CD4-positive, alpha-beta T cell treated with Interleukin-21 for 1 hour (primary cell): ENCODE data around the gene ZNF574.
A peak's percentile ranks its signal among the peaks of the same experiment; 100 is the strongest.

Source experiments
- DNase-seq: peaks from one replicate; pipeline ENCODE4 v3.0.0-alpha.2; 2020

Gene ZNF574

DNA sequence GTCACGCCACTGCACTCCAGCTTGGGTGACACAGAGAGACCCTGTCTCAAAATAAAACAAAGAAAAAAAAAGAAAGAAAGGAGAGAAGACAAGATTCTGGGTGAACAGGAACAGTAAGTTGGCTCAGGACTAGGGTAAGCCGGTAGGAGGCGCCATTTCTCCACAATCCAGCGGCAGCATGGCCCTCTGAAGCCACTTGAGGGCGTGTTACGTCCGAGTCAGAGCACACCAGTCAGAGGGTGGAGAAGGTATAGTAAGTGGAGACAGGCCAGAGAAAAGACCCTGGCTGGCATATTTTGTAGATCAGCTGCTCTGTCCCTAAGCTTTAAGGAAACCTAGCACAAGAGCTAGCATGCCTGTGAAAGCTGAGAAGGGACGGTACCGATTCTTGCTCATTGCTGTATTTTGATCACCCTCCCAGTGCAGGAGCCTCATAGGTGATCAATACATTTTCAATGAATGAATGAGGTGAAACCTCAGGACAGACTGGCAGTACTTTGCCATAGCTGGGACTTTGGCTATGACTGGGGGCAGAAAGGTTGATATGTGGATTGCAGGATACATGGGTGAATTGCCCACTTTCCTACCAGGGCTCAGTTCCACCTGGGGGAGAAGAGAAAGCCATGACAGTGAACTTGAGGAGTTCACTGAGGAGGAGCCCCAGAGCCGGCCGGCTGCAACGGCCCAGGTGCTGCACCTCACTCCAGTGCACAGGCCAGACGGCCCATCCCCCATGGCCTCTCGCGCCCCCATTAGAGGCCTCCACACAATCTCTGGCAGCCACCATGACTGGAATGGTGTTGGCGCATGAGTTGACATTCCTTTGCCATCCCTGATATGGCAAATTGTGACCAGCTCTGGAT is 32.8 kb downstream of the ZNF574 start:
- DNase-seq = peak; percentile 90

DNA sequence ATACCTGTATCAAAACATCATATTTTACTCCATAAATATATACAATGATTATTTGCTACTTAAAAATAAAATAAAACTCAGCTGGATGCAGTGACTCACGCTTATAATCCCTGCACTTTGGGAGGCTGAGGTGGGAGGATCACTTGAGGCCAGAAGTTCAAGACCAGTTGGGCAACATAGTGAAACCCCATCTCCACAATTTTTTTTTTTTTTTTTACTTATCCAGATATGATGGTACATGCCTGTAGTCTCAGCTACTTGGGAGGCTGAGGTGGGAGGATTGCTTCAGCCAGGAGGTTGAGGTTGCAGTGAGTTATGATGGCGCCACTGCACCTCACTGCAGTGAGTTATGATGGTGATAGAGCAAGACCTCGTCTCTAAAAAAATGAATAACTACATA is 33.9 kb downstream of the ZNF574 start:
- no peak for DNase-seq

DNA sequence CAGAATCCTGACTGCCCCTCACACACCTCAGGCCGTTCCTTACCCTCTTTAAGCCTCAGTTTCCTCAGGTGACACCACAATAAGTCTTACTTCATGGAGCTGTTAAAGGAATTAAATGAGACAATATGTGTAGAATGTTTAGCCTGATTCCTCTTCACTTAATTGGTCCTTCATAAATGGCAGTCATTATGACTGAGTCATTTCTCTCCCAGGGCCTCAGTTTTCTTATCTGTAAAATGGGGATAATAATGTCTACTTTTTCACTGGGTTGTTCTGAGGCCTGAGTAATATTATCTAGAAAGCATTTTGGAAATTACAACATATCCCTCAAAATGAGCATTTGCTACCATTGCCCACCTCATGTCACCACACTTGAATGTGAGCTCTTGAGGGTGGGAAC is 34.7 kb downstream of the ZNF574 start:
- DNase-seq = no peak

DNA sequence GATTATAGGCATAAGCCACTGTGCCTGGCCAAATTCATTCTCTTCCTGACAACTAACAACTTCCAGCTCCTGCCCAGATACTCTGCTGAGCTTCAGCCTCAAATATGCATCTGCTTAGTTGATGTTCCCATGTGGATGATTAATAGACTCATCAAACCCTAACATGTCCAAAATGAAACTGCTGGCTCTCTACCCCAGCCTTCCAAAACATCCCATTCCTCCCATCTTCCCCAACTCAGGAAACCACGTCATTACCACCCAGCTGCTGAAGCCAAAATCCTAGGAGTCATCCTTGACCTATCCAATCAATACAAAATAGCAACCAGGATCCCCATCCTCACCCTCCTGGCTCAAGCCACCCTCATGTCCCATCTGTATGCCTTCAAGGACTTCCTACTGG is 35.4 kb downstream of the ZNF574 start:
- no peak for DNase-seq

DNA sequence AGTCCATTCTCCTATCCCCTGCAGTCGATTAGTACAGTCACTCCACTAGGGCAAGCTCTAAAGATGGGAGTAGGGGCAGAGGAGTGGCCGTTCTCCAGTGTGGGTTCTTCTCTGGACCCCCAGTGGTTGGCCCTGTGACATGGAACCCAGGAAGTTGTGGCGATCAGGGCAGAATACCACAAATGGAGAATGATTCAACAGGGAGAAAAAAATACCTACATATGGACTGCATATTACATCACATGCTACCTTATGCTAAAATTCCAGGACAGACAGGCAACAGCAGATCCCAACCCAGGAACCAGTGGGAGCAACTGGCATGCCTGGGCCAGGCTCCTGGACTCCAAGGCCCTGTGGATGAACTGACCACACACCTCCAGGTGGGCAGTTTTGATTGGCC is 35.8 kb downstream of the ZNF574 start:
- no peak for DNase-seq

DNA sequence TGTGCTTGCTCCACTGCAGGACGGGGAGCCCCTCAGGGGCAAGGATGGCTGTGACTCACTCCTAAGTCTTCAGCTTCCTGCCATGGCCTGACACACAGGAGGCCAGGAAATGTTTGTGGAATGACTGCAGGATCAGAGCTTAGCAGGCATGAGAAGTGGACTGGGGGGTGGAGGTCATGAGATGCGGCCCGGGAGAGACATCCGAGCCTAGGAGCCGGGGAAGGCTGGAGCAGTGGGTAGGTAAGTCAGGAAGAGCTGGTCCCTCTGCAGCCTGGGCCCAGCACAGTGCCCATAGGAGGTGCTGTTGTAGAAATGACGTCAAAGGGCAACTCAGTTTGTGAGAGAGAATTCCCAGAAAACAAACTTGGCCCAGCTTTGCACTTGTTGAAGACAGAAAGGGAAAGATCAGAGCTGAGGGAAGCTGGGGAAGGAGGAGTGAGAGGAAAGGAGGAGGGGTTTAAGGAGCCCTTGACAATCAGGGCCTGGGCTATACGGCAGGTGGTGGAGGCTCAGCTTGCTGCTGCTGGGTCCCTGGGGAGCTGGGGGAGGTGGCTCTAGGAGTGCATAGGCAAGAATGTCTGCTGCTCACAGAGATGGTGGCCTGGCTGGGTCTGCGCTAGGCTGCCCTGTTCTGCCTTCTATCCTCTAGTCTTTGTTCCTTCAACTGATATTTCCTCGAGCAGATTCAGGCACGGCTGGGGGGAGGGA is 37.8 kb downstream of the ZNF574 start:
- DNase-seq = no peak

DNA sequence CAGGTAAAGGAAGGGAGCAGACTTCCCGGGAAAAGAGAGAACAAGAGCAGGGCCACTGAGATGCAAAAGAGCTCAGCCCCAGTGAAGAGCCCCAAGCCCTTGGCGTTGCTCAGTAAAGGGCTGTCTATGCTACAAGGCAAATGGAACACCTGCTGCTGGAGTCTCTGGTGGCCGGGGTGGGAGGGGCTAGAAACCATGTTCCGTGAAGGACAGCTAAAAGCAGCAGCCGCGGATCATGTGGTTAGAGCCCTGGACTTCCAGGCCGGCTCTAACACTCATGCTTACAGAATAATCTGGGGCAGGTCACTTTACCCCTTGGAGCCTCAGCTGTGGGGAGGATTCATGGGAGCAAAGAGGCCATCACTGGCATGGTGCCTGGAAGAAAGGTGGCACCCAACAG is 38.4 kb downstream of the ZNF574 start:
- no peak for DNase-seq

DNA sequence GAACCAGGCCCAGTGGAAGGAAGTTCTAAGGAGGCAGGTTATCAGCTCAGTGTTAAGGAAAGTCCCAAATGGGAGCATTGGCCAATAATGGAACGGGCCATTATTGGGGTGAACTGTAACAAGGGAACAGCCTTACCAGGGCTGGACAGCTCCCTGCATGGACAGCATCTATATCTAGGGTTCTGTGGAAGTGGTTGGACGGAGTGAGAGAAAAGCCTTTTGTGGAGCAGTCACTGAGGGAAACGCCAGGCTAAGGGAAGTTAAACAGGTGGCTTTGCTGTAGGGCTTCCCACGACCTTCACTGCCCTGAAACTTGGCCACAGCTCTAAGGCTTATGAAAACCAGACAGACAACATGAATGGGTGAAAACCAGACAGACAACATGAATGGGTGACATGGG is 39.3 kb downstream of the ZNF574 start:
- DNase-seq = no peak

DNA sequence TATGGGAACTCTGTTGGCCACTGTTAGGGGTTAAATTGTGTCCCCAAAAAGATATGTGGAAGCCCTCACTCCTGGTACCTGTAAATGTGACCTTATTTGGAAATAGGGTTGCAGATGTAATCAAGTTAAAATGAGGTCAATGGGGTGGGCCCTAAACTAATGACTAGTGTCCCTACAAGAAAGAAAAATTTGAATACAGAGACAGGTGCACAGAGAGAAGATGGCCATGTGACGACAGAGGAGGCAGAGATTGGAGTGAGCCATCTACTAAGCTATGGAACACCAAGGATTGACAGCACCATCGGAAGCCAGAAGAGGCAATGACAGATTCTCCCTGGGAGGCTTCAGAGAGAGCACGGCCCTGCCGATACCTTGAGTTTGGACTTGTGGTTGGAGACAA is 39.7 kb downstream of the ZNF574 start:
- DNase-seq = no peak

DNA sequence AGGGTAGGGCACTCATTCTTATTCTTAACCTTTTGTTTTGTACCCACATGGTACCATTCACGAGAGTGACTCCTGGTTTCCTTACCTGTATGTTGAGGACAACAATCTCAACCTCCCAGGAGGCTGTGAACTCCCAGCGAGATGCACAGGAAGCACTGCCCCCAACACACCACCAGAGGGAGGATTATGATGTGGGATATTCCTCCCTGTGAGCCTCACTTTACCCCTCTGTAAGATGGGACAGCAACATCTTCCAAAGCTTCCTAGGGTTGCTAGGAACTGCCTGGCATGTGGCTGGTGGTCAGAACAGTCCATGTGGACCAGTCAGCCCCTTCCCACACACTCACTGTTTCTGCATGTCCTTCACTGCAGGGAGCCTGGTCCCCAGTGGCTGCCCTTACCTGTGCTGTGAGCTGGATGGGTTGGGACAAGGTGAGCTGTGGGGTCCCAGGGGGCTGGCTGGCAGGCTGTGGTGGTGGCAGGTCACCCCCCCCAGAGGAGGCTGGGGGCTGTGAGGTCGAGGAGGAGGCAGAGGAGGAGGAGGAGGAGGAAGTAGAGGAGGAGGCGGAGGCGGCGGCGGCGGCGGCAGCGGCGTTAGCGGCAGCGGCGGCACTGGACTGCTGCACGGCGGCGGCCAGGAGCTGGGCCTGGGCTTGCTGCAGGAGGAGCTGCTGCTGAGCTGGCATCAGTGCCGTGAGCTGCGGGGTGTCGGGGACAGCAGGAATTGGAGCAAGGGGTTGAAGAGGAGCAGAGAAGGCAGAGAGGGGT is 40.5 kb downstream of the ZNF574 start:
- no peak for DNase-seq

DNA sequence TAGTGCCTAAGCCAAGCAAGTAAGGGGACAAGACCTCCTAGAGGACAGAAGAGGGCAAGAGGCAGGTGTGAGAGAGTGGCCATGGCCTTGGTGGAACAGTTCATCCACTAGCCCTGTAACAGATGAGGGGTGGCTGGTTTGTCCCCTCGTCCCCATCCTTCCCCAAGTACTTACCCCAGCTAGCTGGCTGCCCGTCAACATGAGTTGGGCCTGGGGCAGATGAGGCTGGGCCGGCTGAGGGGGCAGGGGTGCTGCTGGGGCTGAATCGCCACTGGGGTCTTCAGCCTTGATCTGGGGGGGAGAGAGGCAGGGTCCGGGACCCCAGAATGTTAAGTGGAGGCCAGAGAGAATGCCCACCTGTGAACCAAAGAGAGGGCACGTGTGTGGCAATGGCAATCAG is 41.1 kb downstream of the ZNF574 start:
- DNase-seq = no peak

DNA sequence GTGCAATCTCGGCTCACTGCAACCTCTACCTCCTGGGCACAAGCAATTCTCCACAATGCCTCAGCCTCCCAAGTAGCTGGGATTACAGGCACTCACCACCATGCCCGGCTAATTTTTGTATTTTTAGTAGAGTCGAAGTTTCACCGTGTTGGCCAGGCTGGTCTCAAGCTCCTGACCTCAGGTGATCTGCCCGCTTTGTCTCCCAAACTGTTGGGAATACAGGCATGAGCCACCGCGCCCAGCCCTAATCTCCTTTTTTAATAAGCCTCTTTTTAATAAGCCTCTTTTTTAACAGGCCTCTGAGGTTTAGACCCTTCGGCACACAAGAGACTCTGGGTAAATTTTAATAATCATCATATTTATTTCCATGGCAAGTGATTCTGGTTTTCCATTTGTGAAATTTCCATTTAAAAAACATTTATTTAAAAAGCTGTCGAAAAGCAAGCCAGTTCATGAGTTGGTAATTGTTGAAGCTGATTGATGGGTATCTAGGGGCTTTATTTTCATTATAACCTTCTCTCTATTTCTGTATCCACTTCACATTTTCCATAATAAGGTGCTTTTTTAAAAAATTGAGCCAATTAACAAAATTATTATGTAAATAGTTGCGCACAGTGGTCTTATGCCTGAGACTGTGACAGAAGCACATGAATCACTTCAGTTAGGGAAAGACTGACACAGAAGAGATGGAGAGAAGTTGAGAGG is 44.5 kb downstream of the ZNF574 start:
- DNase-seq = no peak

DNA sequence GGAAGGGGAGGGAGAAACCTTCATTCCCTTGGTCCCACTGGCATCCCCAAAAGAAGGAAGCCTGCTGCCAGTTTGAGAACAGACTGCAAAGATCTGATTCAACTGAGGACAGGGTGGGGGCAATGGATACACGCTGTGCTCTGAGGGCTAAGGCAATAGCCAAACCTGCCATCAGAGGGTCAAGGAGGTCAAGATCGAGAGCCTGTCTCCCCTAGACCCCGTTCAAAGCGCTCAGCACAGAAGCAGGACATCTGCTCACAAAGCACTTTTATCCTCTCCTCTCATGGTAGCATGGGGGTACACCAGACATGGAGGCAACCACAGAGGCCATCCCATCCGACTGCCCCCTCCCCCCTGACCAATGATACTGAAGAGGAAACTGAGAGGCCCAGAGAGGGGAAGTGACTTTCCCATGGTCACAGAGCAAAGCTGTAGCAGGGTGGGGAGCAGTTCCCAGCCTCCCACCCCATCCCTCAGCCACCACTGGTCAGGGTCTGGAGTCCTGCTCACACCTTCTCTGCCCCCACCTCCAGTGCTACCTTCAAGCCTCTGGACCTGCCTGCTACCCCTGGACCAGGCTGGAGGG is 45.2 kb downstream of the ZNF574 start:
- DNase-seq = no peak

DNA sequence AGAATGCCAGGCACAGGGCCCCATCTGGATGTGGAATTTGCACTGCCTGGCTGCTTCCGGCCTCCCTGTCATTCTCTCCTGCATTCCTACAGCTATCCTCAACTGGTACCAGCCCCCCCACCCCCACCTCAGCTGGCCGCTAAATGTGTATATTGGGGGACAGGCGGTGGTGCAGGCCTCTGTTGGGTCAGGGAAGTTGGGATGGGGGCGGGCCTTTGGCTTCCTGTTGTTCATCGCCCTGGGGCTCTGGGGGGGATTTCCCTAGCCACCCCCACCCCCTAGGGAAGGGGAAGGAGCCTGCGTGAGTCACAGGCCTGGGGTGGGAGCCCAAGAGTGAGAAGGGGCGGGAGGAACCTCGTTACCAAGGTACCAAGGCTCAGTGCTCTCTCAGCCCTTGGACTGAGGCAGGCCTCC is 45.7 kb downstream of the ZNF574 start:
- peak; percentile 85 for DNase-seq

DNA sequence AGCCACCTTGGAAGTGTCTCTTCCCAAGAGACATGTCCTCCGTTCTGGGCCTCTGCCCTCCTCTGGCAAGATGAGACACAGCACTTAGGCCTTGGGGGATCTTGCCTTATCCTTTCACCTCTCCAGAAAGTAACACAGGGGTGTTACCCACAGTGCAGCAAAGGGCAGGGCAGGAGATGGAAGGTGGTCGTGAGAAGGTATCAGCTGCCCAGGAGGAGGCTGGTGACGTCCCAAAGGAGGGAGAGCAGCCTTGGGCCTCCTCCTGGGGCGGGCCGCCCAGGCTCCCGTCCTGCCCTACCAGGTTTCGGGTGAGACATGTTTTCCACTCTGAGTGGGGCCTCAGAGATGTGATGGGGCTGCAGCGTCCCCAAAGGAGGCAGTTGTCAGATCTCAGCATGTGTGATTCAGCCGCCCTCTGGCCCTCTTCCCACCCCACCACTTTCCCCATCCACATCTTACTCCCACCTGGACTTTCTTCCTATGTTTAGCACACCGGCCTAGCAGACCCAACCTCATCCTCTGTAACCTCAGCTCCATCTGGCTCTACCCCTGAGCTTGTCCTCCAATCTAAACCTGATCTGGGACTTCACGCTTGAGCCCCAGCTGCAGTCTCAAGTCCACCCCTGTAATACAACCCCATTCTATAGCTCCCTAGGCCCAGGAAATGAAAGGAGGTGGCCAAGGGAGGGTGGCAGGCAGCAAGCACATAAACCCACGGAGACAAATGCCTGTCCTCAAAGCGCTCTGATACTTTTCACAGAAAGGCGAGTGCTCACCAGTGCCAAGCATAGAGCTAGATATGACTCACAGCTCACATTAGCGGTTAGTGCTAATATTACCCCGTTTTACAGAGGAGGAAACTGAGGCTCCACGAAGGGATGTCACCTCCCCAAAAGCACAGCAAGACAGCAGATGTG is 47.0 kb downstream of the ZNF574 start:
- DNase-seq = peak; percentile 29

DNA sequence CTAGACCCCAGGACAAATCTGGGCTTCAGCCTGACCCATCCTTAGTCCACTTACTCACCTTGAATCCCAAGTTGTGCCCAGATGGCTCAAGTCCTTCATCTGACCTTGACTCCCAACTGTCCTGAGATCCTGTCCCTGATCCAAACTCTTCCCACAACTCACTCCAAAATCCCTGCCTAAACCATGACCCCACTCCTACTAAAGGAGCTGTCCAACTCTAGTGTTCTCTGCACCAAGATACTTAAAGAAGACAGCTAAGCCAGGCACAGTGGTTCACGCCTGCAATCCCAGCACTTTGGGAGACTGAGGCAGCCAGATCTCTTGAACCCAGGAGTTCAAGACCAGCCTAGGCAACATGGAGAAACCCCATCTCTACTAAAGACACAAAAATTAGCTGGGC is 47.8 kb downstream of the ZNF574 start:
- no peak for DNase-seq

DNA sequence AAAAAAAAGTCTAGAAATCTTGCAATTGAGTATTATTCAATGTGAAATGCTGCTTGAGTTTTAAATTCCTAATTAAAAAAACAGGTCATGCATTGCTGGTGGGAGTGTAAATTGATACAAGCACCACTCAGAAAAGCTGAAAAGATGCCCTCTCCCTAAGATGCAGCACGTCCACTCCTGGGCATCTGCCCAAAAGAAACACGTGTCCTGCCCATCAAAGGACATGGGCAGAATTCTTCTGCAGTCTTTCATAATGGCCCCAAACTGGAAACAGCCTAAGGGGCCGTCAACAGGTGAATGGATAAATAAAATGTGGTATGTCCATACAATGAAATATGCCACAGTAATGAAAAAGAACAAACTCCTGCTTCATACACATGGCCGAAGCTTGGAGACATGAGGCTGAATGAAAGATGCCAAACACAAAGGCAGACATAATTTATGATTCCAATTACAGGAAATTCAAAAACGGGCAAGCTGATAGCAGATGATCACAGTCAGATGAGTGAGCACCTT is 48.5 kb downstream of the ZNF574 start:
- DNase-seq = no peak

DNA sequence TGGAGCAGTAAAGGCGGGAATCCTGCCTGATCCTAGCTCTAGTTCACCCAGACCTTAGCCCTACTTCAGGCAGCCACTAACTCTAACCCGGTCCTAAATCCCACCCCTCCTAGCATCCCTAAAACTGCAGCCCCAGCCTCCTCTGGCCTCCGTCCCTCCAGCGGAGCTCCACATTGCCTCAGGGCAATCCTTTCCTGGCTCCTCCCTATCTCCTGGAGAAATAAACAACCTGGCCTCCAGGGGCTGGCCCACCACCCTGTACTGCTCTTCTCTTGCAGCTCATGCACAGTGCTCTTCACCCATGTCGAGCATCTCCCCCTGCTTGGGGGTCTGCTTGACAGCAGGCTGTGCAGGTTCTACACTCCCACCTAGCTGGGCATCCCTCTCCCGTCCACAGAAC is 49.6 kb downstream of the ZNF574 start:
- no peak for DNase-seq

DNA sequence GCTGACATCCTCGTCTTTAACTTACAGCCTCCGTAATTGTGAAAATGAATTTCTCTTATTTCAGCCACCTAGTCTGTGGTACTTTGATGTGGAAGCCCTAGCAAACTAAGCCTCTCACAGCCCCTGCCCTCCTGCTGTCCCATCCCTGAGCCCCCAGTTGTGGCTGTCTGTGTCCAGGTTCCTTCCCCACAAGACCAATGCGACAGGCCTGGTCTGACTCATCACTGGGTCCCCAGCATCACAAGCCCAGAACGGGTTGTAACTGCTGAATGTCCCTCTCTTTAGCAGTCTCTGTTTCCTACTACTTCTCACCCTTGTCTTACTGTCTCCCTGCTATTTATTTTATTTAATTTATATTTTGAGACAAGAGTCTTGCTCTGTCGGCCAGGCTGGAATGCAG is 50.6 kb downstream of the ZNF574 start:
- no peak for DNase-seq

DNA sequence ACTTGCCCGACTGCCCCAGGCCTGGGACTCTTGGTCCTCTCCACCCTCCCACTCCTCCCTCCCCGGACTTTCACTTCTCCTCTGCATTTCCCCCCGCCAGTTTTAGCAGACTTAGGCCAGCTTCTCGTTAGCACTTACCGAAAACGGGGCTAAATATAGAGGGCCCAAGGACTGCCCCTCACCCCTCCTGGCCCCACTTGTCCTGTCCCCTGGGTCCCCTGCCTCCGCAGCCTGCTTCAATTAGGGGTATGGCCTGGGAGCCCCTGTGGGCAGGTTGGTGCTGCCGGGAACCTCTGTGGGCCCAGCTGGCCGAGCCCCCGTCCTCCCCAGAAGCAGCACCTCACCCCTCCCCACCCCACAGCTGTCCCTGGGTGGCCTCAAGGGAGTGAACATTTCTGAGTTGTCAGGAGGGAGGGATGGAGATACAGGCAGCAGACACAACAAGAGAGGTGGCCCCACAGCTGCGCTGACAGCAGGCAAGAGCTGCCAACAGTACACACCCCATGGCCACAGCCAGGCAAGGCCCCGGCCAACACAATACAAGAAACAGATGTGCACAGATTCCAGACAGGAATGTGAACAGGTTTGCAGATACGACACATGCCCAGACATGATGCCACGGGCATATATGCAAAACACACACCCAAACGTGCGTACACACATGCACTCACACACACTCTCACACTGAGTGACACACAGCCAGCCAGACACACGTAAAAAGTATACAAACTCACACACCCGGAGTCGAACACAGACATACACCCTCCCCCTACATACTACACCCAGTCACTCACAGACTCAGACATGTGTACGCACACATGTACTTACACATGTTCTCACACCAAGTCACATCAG is 53.7 kb downstream of the ZNF574 start:
- DNase-seq = no peak

DNA sequence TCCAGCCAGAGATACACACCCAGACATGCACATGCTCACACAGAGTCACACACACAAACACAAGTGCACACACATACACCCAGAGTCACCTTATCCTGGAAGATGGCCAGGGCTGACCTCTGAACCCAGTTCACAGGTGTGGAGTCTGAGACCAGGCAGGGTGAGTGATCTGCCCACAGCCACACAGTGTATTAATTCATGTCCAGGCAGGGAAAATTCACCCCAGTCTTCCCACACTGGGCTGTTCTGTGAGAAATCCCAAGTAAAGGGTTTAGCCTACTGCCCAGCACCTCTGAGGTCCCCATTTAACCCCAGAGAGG is 54.2 kb downstream of the ZNF574 start:
- DNase-seq = no peak
